PC-9 (cell line): ENCODE data around the gene KCNH1. TPM values are rescaled to one million over a fixed set of nuclear protein-coding genes. Genes with fewer than 3 reads are reported as not detected.

Experiments used
- BruUV-seq: library from RNA; stranded (reverse); fragments of 400-500 nt; replicated peaks from 2 replicates; lab custom pipeline; 2021; lab: Mats Ljungman, UMichigan
- CTCF ChIA-PET: fragments of 300-600 bp; sonication (Branson Sonifier 250); formaldehyde crosslinking; loops from one replicate; lab custom pipeline; 2022; ENCODE audit warnings: antibody characterized with exemption; lab: Charles Lee
- POLR2A ChIA-PET: fragments of 300-600 bp; sonication (Branson Sonifier 250); formaldehyde crosslinking; loops from one replicate; lab custom pipeline; 2022; ENCODE audit warnings: antibody characterized with exemption; ENCODE audit not compliant: unreplicated experiment; lab: Charles Lee
- DNase-seq, 2 experiments: peaks; one replicate each; pipeline versions ENCODE4 v3.0.0 to v3.0.0-alpha.2; 2015 to 2022; ENCODE audit warnings: mixed read lengths in 1 of 2
- H2AFZ ChIP-seq: fragments of 200-600 bp; sonication (generic); 2 replicates; pipeline ENCODE4 v1.8.1; 2017; ENCODE audit warnings: antibody characterized with exemption
- H3F3A ChIP-seq: fragments of 200-600 bp; sonication (generic); 2 replicates; pipeline ENCODE4 v1.8.1; 2017; ENCODE audit warnings: antibody characterized with exemption, mild to moderate bottlenecking, low read depth; ENCODE audit not compliant: insufficient read depth
- H3K27ac ChIP-seq: fragments of 200-600 bp; sonication (generic); 2 replicates; pipeline ENCODE4 v1.6.1; 2016; ENCODE audit warnings: mixed run types
- H3K27me3 ChIP-seq: fragments of 200-600 bp; sonication (generic); 2 replicates; pipeline ENCODE4 v1.6.1; 2016; ENCODE audit warnings: low read depth, mixed run types; ENCODE audit not compliant: insufficient read depth
- H3K36me3 ChIP-seq: fragments of 200-600 bp; sonication (generic); 2 replicates; pipeline ENCODE4 v1.6.1; 2016; ENCODE audit warnings: low read depth, mixed run types
- H3K4me1 ChIP-seq: fragments of 200-600 bp; sonication (generic); replicated peaks from 2 replicates; pipeline ENCODE4 v1.6.1; 2016; ENCODE audit warnings: mixed run types; ENCODE audit not compliant: insufficient read depth
- H3K4me2 ChIP-seq: fragments of 200-600 bp; sonication (generic); 2 replicates; pipeline ENCODE4 v1.6.1; 2017; ENCODE audit warnings: mixed run types
- H3K4me3 ChIP-seq: fragments of 200-600 bp; sonication (generic); 2 replicates; pipeline ENCODE4 v1.6.1; 2016; ENCODE audit warnings: mixed run types
- H3K79me2 ChIP-seq: fragments of 200-600 bp; sonication (generic); 2 replicates; pipeline ENCODE4 v1.6.1; 2017; ENCODE audit warnings: low read depth, mixed run types
- H3K9me2 ChIP-seq: fragments of 200-600 bp; sonication (generic); 2 replicates; pipeline ENCODE4 v1.8.1; 2017; ENCODE audit warnings: mild to moderate bottlenecking; ENCODE audit not compliant: insufficient read depth
- H3K9me3 ChIP-seq: fragments of 200-600 bp; sonication (generic); 2 replicates; pipeline ENCODE4 v1.8.1; 2016; ENCODE audit warnings: low read depth; ENCODE audit not compliant: insufficient read depth
- H4K20me1 ChIP-seq: fragments of 200-600 bp; sonication (generic); 2 replicates; pipeline ENCODE4 v1.8.1; 2017; ENCODE audit not compliant: insufficient read depth
- CTCF ChIP-seq: fragments of 200-600 bp; sonication (generic); conservative IDR thresholded peaks from 2 replicates; pipeline ENCODE4 v1.6.1; 2017; ENCODE audit warnings: mixed run types, antibody characterized with exemption, mild to moderate bottlenecking, moderate library complexity
- EZH2 ChIP-seq: fragments of 200-600 bp; sonication (generic); IDR thresholded peaks from 2 replicates; pipeline ENCODE4 v1.8.0; 2017; ENCODE audit warnings: antibody characterized with exemption, low read depth
- intact Hi-C: fragments of 100-400 bp; cut with micrococcal nuclease; formaldehyde crosslinking; loops from one replicate; pipeline ENCODE4 v1.10.0; 2022; ENCODE audit not compliant: unreplicated experiment
- total RNA-seq: library from RNA; stranded (reverse); gene quantifications from 2 replicates; pipeline ENCODE4 v1.2.3, GENCODE V29; 2021

Gene KCNH1
- total RNA-seq, 1 experiment from 2014 or later, result not detected

- H4K20me1 ChIP-seq, result no peaks in the 10 kb centered on the region
- intact Hi-C loops, result no loop called here
- CTCF ChIA-PET, result no interaction called here
- POLR2A ChIA-PET, result no interaction called here
- H3K4me1 ChIP-seq, result no peaks in the 10 kb centered on the region
- no TSS peak for BruUV-seq
- TF ChIP-seq EZH2 (no peak), CTCF (no peak)
- H3F3A ChIP-seq, result no peaks in the 10 kb centered on the region
- no peaks in the 10 kb centered on the region for H3K79me2 ChIP-seq
- H3K9me2 ChIP-seq, result no peaks in the 10 kb centered on the region
- DNase-seq, result no peak
- H3K27ac ChIP-seq, result no peak overlapping the region
- 0 out of 2 replicates have a peak, but pooled peaks cover 6% of the 10 kb centered on the region for H3K9me3 ChIP-seq
- no peak overlapping the region for H3K4me2 ChIP-seq
- no peak overlapping the region for H3K4me3 ChIP-seq
- no peak overlapping the region for H2AFZ ChIP-seq
- no peaks in the 10 kb centered on the region for H3K27me3 ChIP-seq
- no peaks in the 10 kb centered on the region for H3K36me3 ChIP-seq
Observed at GRCh38 chr1:211033921-211034525, 99.9 kb downstream of the KCNH1 start.

DNA sequence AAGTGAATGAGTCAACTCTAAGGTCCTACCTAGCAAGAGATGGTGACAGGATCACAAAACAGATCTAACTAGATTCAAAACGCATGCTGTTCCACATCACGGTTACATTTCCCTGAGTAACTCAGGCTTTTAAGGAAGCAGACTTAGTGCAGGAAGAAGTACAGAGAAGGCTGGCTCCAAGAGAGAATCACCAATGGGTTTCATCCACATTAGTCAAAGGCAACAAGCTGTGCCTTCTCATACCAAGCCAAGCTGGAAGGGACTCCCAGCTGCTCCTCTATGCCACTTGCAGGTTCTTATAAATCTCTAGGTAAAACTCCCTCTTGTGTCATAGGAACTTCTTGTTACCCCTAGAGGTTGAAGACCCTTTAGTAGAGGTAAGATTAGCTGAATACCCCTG, 109.0 kb downstream of the KCNH1 start:
- Histone ChIP-seq H3K9me3 (peaks cover 5% of the 10 kb centered on the region; the same call in 1 of the 2 replicates), H3K79me2 (no peaks in the 10 kb centered on the region), H3K36me3 (no peaks in the 10 kb centered on the region), H3K4me2 (no peak overlapping the region), H4K20me1 (no peaks in the 10 kb centered on the region), H3K9me2 (no peaks in the 10 kb centered on the region), H3K4me3 (no peak overlapping the region), H2AFZ (no peak overlapping the region), H3F3A (no peaks in the 10 kb centered on the region), H3K4me1 (no peaks in the 10 kb centered on the region), H3K27ac (no peak overlapping the region), H3K27me3 (no peaks in the 10 kb centered on the region)
- intact Hi-C loops, result no loop called here
- no peak for DNase-seq
- TF ChIP-seq EZH2 (no peak), CTCF (no peak)
- no TSS peak for BruUV-seq
- ChIA-PET POLR2A (no interaction called here), CTCF (no interaction called here)

- Histone ChIP-seq H3K27me3 (no peaks in the 10 kb centered on the region), H3K36me3 (no peaks in the 10 kb centered on the region), H2AFZ (no peak overlapping the region), H3K4me1 (no peaks in the 10 kb centered on the region), H3K9me3 (no peaks in the 10 kb centered on the region), H3K9me2 (no peaks in the 10 kb centered on the region), H3K4me3 (no peak overlapping the region), H3K4me2 (no peak overlapping the region), H3F3A (no peaks in the 10 kb centered on the region), H3K79me2 (no peaks in the 10 kb centered on the region), H4K20me1 (no peaks in the 10 kb centered on the region), H3K27ac (no peak overlapping the region)
- no TSS peak for BruUV-seq
- intact Hi-C loops, result no loop called here
- ChIA-PET POLR2A (no interaction called here), CTCF (no interaction called here)
- TF ChIP-seq CTCF, result no peak
- TF ChIP-seq EZH2, result no peak
- no peak for DNase-seq
Observed at GRCh38 chr1:211019266-211019665, 114.7 kb downstream of the KCNH1 start.
